Stimulated activated CD8-positive, alpha-beta memory T cell treated with anti-CD3 and anti-CD28 coated beads, Interleukin-4, amount 100 ng/mL, for 4 hours (primary cell): ENCODE measurements around the gene UBE2N.

Experiments
- DNase-seq, 2 donors: peaks; one replicate each; pipeline ENCODE4 v3.0.0-alpha.2; 2020; ENCODE audit warnings: low read depth in 2 of 2, low spot score in 1 of 2

The UBE2N gene, protein sequence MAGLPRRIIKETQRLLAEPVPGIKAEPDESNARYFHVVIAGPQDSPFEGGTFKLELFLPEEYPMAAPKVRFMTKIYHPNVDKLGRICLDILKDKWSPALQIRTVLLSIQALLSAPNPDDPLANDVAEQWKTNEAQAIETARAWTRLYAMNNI

GRCh38 chr12:93441617-93442410 is at the start of gene UBE2N:
TSS of gene UBE2N (minus strand) at chr12:93441947. CDS start at chr12:93441884, 63 bp downstream.
- peak; percentile 88 to 93 for DNase-seq

DNA sequence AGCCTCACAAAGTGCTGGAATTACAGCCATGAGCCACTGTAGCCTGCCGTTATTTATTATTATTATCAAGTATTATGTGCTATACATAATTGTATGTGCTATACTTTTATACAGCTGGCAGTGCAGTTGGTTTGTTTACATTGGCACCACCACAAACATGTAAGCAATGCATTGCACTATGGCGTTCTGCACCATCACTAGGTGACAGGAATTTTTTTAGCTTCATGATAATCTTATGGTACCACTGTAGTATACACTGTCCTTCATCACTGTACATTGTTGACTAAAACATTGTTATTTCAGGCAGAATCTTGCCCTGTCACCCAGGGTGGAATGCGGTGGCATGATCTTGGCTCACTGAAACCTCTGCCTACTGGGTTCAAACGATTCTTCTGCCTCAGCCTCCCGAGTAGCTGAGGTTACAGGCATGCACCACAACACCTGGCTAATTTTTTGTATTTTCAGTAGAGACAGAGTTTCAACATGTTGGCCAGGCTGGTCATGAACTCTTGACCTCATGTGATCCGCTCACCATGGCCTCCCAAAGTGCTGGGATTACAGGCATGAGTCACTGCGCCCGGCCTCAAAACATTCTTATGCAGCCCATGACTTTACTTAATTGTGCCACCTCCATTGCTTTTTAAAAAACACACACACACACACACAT is 42.7 kb upstream of the UBE2N start:
- DNase-seq: no peak

GRCh38 chr12:93483151-93483807 is 41.5 kb upstream of the UBE2N start:
- DNase-seq: no peak

DNA sequence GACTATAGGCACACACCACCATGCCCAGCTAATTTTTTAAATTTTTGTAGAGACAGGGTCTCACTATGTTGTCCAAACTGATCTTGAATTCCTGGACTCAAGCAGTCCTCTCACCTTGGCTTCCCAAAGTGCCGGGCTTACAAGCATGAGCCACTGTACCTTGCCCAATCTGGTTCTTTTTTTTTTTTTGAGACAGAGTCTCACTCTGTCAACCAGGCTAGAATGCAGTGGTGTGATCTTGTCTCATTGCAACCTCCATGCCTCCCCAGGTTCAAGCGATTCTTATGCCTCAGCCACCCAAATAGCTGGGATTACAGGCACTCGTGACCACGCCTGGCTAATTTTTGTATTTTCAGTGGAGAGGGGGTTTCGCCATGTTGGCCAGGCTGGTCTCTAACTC is 41.0 kb upstream of the UBE2N start:
- no peak for DNase-seq

GRCh38 chr12:93476555-93476954 is 34.8 kb upstream of the UBE2N start:
- no peak for DNase-seq

- no peak for DNase-seq
These were observed 27.6 kb upstream of the UBE2N start for GRCh38 chr12:93469386-93469785.

DNA sequence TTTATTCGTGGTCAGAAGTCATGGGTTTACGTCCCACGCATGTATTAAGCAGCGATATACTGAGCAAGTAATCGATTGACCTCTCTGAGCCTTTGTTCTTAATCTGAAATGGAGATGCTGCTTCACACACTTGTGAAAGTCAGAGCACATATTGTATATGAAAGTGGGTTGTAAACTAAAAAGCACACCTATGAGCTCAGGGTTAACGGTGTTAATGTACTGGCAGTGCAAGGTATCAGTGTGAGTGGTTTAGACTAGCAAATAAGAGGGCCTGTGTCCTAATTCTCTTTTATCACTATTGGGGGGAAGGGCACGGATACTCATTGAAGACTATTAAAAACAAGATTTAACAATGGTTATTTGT is 26.2 kb upstream of the UBE2N start:
- no peak for DNase-seq

GRCh38 chr12:93467351-93468007 is 25.7 kb upstream of the UBE2N start, which contains the start of gene MRPL42:
TSS of gene MRPL42 (plus strand) at chr12:93467514. CDS start at chr12:93469286, 1,772 bp downstream.
- DNase-seq: peak; percentile 81 to 88

GRCh38 chr12:93466625-93467350 is 25.0 kb upstream of the UBE2N start:
- DNase-seq: no peak

GRCh38 chr12:93465841-93466240 is 24.1 kb upstream of the UBE2N start:
- DNase-seq: no peak

DNA sequence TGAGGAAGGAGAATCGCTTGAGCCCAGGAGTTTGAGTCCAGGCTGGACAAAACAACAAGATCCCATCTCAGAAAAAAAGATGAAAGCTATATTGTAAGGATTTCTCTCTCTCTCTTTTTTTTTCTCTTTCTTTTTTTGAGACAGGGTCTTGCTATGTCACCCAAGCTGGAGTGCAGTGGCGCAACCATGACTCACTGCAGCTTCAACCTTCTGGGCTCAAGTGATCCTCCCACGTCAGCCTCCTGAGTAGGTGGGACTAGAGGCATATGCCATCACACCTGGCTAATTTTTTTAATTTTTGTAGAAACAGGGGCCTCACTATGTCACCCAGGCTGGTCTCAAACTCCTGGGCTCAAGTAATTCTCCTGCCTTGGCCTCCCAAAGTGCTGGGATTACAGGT is 19.8 kb upstream of the UBE2N start:
- DNase-seq: no peak

GRCh38 chr12:93460902-93461301 is 19.2 kb upstream of the UBE2N start:
- DNase-seq: no peak

DNA sequence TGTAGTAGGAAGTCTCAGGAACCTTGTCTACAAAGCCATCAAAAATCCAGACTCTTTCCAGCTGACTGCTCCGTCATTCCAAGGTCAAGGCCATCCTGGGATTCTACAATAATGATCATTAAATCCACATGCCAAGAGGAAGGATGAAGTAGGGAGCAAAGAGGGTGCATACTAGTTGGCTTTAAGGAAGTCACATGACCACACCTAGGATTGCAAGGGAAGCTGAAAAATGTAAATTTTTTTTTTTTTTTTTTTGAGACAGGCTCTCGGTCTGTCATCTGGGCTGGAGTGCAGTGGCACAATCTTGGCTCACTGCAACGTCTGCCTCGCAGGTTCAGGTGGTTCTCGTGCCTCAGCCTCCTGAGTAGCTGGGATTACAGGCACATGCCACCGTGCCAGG is 18.3 kb upstream of the UBE2N start:
- DNase-seq: no peak

DNA sequence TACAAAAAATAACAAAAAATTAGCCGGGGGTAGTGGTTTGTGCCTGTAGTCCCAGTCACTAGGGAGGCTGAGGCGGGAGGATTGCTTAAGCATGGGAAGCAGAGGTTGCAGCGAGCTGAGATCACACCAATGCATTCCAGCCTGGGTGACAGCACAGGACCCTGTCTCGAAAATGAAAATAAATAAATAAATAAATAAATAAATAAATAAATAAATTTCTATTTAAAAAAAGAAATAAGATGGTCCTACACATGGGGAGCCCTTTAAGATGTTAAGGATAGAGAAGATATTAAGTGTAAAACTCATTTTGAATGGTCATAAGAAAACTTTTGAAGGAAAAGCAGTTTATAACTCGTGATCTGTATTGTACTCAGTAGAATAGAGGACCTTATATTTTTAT is 17.4 kb upstream of the UBE2N start:
- no peak for DNase-seq

DNA sequence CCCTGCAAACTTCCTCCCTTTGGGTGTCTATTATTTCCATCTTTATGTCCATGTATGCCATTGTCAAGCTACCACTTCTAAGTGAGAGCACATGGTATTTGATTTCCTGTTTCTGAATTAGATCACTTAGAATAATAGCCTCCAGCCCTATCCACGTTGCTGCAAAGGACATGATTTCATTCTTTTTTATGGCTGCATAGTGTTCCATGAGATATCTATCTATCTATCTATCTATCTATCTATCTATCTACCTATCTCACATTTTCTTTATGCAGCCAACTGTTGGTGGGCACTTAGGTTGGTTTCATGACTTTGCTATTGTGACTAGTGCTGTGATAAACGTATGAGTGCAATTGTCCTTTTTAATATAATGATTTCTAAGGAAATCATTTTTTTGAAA is 14.3 kb upstream of the UBE2N start:
- DNase-seq: no peak

GRCh38 chr12:93453633-93454032 is 11.9 kb upstream of the UBE2N start:
- no peak for DNase-seq

GRCh38 chr12:93451423-93452158 is 9.8 kb upstream of the UBE2N start:
- DNase-seq: no peak

GRCh38 chr12:93449277-93449676 is 7.5 kb upstream of the UBE2N start:
- no peak for DNase-seq

- no peak for DNase-seq
These were observed 7.0 kb upstream of the UBE2N start for GRCh38 chr12:93448796-93449195.
